ENCODE measurements around the gene FOXC2. TPM values are rescaled to one million over a fixed set of nuclear protein-coding genes. Genes with fewer than 3 reads are reported as not detected.

The FOXC2 gene
- total and polyA plus RNA-seq, 2 of the 13 experiments (the other 11 are each of a cell fraction or from before 2014, with no cell fraction given): not detected

GRCh38 chr16:86598607-86599565 is 32.3 kb downstream of the FOXC2 start:
- Histone ChIP-seq H3K27ac (ENCODE audit: extremely low read length, insufficient read depth, low read length) (no peak overlapping the region), H3K36me3 (replicated peaks in 1 of 2; ENCODE audit: control insufficient read depth in 1 of 2, insufficient read depth in 2 of 2, low read length in 2 of 2) (no peaks in the 10 kb centered on the region), H3K27me3 (ENCODE audit: control insufficient read depth in 1 of 2, insufficient read depth in 2 of 2, low read length in 2 of 2) (peaks cover 3 to 45% of the 10 kb centered on the region in 2 experiments; a peak in 4 of 5 replicates), H3K4me2 (ENCODE audit: low read depth, low read length) (no peak overlapping the region), H3K4me1 (ENCODE audit: insufficient read depth, low read length) (no peaks in the 10 kb centered on the region), H3K9me3 (ENCODE audit: low read length) (no peaks in the 10 kb centered on the region), H2AFZ (ENCODE audit: low read length) (no peak overlapping the region), H3K9ac (ENCODE audit: insufficient read depth, low read depth, low read length) (no peak overlapping the region), H4K20me1 (ENCODE audit: insufficient read depth, low read length) (no peaks in the 10 kb centered on the region), H3K4me3 (replicated peaks in 1 of 3; ENCODE audit: insufficient read depth in 1 of 3, low read depth in 2 of 3, low read length in 3 of 3) (no peak overlapping the region), H3K79me2 (ENCODE audit: insufficient read depth, low read length) (no peaks in the 10 kb centered on the region)
- ChIA-PET POLR2A (no interaction called here), CTCF (ENCODE audit: low intra/inter-chr PET ratio, low total read pairs) (no interaction called here)
- intact Hi-C loops (cut with micrococcal nuclease; ENCODE audit: unreplicated experiment) (no loop called here), in situ Hi-C loops (cut with HindIII; ENCODE audit: extremely low pct_ligation_motif_present, low pct_unique_long_range_greater_than_20kb) (no loop called here)
- 11% methylated on average over 22 of the region's 22 CpGs for whole genome bisulfite sequencing (ENCODE audit: low lambda C conversion rate)
- FAIRE-seq: no peak
- no TSS peak for BruUV-seq (replicated peaks)
- DNase-seq (ENCODE audit: low spot score): no peak
- no peak for ATAC-seq
- TF ChIP-seq SUZ12 (IDR thresholded peaks at IDR 0.05; ENCODE audit: low read depth, low read length) (no peak), TFE3 (CRISPR knock-in tag; IDR thresholded peaks at IDR 0.05) (no peak), MAFG (CRISPR knock-in tag; IDR thresholded peaks at IDR 0.05) (no peak), ZNF335 (CRISPR knock-in tag; IDR thresholded peaks at IDR 0.05) (no peak), PRDM4 (CRISPR knock-in tag; IDR thresholded peaks at IDR 0.05; ENCODE audit: borderline replicate concordance) (no peak), SRSF1 (optimal IDR thresholded peaks at IDR 0.05; ENCODE audit: low read depth, low read length) (no peak), ZNF775 (CRISPR knock-in tag; IDR thresholded peaks at IDR 0.05; ENCODE audit: borderline replicate concordance) (no peak), KLF6 (CRISPR knock-in tag; IDR thresholded peaks at IDR 0.05) (no peak), ZNF260 (CRISPR knock-in tag; IDR thresholded peaks at IDR 0.05; ENCODE audit: borderline replicate concordance, low read depth) (no peak), ARNT (IDR thresholded peaks at IDR 0.05) (no peak), HOXD1 (CRISPR knock-in tag; IDR thresholded peaks at IDR 0.05) (no peak), ZNF207 (IDR thresholded peaks at IDR 0.05; ENCODE audit: borderline replicate concordance) (no peak)
